Non-pigmented ciliary epithelial cell (primary cell): ENCODE results near the gene PPP1R3C.

Experiments used
- DNase-seq: peaks from one replicate; pipeline ENCODE4 v3.0.0-alpha.2; 2010; ENCODE audit warnings: low read depth

The PPP1R3C gene

DNA sequence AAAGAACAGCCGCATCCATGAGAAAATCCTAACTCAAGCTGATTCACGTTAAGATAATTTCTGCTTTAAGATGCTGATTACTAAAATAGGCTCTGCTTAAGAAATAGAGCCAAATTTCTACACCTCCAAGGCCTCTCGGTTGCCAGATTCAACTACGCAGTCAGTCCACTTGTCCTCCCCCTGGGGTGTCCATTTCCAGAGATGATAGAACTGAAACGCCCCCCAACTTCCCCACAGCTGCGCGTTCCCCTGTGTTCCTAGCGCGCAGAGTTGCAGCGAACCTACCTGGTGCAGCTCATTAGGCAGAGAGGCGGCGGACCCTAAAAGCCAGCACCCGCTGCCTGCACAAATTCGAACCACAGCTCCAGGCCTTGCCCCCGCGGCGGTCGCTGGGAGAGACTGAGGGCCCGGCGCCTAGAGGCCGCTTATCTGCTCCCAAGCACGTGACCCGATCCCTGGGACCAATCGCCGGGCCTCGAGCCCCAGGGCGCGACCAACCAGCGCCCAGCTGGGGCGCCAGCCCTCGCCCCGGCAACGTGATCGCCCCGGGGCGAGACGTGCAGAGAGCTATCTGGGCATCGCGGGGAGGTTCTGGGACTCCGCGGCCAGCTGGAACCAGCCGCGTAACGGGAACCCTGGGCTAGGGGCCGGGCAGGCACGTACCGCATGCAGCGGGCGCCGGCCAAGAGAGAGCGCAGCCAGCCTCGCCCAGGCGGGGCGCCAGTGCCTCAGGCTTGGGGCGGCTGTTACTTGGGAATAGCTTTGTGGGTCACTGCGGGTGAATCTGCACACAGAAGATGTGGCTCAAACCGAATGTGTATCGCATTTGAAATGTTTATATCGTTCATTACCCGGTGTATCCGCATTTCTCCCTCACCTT is at the start of gene PPP1R3C:
Gene PPP1R3C (minus strand): TSS at position 401 of the 880 bp plus-strand sequence. CDS start 102 bp downstream, at position 299.
- no peak for DNase-seq

DNA sequence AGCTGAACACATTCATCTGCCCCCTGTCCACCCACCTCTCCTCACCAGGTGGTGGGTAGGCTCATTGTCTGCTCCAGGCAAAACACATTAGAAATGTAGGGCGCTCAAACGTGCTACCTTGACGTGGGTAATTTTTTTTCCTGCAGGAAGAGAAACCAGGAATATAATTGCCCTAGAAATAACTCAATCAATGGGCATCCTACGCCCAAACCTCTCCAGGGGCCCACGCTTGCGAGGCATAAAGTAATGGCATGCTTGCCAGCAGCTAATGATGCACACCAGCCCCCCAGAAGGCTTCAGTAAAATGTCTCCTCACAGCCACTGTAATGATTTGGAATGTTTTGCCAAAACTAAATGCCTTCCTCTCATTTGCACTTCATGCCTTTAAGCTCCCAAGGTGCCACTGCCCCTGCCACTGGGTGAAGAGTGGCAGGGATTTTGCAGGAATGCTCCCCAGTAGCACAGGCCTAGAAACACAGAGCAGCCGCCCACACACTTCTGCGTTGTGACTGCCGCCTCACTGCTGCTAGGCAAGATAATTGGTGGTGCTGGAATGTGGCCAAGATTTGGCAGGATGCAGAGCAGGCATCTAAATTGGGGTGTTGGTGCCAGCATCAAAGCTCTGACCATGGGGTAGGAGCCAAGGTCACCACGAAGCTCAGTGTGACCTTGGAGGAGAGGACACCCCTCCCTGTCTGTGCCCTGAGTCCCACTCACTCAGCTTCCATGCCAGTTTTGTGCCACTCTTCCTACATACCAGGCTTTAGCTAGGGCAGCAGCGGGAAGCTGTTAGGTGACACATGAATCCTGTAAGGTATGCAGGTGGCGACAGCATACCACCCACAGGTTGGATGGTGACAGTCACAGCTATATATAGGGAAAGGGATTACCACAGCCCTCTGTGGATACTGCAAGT is 48.7 kb upstream of the PPP1R3C start:
- no peak for DNase-seq

DNA sequence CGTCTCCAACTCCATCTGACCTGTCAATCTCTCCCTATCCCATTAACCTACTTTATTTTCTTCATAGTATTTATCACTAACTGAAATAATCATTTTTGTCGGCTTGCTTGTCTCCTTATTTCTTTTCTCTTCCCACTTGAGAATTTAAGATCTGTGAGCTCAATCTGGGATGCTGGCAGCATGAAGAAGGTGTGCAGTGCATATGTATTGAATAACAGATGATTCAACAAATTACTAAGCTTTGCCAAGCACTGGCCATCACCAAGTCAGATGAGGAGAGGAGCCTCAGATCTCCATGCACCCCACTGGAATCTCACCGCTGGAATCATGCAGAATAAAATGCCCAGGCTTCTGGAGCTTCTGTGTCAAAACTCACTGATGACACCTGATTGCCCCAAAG is 47.6 kb upstream of the PPP1R3C start:
- DNase-seq = no peak

DNA sequence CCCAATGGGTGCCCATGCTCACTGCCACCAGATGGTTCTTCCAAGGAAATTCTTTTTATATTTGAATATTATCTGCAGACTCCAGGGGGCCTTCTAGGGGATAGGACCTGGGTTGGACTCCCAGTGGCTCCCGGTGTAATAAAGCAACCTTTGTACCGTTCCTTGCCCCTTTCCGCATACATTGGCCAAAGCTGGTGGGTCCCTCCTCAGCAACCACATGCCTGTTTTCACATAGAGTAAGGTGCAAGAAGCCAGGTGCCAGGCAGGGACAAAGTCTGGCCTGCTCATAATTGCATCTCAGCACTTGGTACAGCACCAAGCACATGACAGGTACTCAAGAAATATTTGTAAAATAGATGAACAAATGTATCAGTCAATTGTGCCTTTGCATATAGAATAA is 46.4 kb upstream of the PPP1R3C start:
- no peak for DNase-seq

DNA sequence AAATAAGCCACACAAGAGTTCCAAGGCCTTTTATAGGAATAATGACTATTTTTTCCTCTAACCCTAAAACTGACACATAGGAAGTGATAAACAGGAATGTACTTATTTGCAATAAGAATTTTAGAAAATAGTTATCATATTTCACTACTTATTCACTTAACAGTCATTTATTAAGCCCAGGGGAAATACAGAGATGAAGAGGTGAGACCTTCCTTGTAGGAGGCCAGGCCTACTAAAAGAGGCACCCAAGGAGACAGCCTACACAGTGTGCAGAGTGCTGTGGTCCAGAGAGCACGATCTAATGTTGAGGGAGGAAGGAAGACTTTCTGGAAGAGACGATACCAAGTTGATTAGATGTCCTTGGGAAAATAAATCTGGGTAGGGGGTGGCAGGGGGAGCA is 45.0 kb upstream of the PPP1R3C start:
- DNase-seq = no peak

DNA sequence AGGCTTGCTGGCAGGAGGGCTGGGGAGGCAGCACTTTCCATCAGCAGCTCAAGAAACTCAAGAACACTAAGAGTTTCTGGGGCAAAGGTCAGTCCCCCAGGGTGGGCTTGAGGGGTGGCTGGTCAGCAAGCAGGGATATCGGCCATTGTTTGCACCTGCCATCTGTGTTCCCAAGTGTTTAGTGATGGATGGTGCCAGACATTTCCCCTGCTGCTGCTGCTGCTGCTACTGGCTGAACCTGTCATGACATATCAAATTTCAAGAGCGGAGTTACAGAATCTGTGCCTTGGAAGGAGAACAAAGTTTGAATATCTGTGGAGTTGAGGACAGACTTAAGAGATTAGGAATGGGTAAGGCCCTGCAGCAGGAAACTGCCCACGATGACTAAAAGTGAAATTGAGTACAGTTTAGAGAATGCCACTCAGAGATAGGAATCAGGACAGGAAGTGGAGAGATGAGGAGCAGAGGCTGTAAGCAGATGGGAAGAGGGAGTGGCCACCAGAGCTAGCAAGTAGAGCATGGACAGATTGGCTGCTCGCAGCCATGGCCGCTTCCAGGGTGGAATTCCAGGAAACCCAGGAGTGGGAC is 39.2 kb upstream of the PPP1R3C start:
- DNase-seq = peak; percentile 44

DNA sequence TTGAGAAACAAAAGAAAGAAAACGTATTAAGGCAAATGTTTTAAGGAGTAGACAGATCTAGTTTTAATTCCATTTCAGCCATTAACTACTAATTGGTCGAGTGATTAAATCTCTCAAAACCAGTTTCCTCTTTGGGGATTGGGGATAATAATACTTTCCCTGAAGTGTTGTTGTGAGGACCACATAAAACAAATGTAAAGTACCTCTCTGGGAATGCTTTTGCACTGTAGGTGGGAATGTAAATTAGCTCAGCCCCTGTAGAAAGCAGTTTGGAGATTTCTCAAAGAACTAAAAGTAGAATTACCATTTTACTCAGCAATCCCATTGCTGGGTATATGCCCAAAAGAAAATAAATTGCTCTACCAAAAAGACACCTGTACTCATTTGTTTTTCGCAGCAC is 36.0 kb upstream of the PPP1R3C start:
- no peak for DNase-seq

DNA sequence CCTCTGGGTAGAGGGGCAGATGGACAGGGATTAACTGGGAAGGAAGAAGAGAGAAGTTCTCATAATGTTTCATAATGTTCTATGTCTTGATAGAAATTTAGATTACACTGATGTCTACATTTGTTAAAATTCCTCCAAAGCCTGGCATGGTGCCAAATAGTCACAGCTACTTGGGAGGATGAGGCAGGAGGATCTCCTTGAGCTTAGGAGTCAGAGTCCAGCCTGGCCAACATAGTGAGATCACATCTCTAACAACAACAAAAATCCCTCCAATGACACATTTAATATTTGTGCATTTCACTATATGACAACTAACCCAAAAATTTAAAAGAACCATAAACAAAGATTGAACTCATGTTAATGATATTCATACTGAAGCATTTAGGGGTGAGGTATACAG is 33.0 kb upstream of the PPP1R3C start:
- peak; percentile 30 for DNase-seq

DNA sequence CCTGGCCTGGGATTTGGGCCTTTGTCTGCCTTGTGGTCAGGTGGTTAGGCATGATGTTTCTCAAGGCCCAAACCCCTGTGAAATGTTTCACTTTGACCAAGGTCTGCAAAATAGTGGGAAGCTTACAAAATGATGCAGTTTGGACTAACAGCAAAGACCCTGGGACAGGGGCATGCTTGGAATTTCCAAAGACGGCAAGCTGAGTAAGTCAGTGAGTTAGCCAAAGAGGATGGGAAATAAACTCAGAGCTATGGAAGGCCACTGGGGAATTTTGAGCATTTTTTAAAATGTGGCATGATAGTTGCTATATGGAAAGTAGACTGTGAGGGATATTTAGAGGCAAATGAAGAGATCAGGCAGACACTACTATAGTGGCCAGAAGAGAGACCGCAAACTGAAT is 31.6 kb upstream of the PPP1R3C start:
- no peak for DNase-seq

DNA sequence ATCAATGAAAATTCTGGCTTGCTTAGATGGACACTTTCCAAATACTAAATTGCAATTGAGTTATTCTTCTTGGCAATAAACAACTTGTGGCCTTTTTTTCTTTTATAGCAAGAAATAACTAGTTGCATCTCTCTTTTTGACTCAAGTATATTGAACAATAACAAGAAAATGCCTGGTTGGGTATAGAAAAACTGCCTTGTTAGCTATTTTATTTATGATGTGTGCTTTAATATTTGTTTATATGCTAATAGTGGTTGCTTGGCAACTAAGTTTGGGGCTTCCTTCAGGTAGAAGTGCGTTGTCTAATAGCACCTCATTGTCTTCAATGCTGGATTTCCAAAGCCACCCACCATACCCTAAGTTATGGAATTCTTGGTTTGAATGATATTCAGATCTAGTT is 30.1 kb upstream of the PPP1R3C start:
- no peak for DNase-seq

DNA sequence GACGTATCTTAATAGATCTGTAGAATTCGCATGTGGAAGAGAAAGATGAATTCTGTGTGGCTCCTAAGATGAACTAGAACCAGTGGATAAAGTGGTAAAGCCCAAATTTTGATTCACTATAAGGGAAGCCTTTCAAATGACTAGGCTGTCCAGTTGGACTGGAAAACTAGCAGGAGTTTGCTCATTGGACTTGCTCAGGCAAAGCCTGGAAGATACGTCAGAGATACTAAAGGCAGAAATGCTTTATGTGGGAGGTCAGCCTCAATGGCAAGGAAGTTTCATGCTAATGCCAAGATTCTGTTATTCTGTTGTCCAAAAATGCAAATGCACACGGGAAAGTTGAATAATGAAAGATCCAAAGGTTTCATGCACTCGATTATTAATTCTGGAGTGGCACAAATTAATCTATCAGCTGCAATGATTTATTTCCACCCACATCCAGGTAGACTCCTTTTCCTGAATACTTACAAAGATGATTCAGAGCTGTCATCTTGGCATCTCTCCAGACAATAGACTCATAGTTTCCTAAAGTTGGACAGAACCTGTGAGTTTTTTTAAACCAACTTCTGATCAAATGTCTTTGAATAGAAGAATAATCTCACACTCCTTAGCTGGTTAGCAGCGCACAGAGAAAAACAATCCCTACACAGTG is 20.5 kb upstream of the PPP1R3C start:
- peak; percentile 48 for DNase-seq

DNA sequence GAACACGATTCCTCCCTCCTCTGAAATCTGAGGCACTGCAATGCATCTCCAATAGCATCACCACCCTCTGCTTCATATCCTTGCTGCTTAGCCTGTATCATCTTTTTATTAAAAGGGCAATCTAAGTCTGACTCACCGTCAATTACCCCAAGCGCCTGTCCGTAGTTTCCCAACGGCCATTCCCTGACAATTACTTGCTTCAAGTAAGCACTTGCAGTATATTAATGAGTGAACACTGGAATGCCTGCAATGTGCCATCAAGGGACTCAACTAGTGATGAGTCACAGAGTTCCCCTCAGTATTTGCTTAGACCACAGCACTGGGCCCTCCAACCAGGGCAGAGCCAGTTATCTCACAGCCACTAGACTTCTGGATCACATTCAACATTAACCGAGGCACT is 19.5 kb upstream of the PPP1R3C start:
- DNase-seq = peak; percentile 94

DNA sequence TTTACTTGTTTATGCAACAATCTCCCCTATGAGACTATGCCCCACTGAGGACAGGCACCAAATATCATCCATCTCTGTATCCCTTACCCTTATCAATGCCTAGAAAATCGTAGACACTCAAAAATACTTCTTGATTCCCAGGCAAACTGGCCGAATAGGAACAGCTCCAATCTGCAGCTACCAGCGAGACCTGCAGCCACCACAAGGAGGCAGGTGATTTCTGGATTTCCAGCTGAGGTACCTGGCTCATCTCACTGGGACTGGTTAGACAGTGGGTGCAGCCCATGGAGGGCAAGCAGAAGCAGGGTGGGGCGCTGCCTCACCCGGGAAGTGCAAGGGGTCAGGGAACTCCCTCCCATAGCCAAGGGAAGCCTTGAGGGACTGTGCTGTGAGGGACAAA is 10.8 kb upstream of the PPP1R3C start:
- no peak for DNase-seq

DNA sequence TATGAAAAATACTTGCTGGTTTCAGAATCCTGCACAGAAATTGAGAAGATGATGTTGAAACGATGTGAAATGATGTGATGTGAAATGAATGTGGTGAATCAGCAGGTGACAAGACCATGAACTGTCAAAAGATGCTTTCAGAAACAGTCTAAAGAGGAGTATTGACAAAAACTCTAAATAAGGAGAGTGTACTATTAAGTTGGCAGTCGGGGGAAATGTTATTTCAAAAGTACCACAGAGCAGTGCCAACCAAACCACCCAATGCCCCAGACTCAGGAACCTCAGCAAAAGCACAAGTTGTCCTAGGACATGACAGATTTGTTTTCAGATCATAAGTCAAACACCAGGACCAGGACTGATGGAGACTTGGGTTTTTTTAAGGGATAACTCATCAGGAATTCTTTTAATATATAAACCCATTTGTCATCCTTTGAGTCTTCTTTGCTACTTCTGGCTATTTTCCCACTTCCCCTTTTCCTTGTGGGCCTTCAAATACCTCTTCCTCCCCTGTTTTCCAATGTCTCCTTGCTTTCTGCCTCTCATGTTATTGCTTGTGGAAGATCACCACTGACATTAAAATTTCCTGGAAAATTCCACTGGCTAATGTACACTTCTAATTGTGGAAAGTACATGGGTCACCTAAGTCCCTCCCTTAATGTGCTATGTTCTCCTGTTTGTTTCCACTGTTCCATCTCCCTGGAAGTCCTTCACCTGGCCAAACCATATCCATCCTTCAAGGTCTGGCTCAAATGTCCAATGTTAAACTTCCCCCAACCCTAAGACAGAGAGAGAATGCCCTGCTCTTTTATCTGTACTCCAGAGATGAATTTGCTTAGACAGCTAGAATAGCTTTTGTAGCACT is 10.2 kb upstream of the PPP1R3C start:
- no peak for DNase-seq

DNA sequence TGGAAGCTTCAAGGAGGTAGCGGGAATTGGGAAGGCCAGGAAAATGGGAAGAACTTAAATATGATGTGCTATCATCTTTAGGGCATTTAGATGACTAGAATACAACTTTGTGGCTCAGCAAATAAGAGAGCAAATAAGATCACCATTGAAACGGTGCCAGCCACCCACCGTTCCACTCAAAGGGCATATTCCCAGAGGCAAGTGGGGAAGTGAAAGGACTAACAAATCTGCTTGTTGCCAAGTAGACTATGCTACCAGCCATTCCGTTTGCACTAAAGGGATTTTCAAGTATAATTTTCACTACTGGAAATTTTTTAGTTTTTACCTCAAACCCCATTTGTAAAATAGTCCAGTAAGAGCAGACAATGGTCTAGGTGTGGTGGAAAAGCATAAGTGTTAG is 4.0 kb upstream of the PPP1R3C start:
- DNase-seq = no peak

DNA sequence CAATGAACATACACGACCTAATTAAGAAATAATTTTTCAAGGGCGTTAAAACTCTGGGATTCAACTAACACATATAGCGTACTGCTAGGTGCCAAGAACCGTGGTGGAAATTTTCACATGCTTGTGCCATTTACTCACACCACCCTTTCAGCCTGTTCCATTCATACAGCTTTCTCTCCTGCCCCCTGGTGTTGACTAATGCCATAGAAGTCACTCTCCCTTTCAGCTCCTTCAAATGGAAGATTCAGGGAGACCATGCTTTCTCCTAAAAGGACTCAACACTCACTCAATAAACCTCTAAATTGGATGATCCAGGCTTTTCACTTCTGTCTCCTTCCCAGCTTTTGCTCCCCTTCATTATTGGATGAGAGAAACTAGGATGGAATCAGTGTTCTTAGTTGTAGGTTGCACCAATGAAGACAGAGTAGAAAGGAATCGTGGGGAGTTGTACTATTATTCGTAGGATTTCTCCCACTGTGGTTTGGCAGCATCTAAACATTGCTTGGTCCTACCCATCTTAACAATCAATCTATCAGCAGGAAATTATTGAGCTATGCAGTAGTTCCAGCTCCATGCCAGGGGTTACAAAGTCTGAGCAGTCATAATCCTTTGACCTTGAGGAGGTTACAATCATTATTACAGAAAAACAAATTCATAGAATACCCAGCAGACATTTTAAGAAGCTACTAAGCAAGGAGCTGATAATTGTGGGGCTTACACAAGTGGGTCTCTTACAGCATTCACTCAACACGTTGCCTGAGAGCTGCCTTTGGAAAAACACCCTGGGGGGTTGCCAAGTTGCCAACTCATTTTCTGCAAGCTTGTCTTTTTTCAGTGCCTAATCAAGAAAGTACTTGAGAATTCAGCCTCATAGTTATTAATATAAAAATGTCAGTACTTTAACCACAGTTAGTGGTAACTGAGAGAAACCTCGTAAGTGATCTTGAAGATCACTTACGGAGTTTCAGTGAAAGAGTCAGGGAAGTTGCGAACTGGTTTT is 2.8 kb upstream of the PPP1R3C start:
- peak; percentile 68 for DNase-seq

DNA sequence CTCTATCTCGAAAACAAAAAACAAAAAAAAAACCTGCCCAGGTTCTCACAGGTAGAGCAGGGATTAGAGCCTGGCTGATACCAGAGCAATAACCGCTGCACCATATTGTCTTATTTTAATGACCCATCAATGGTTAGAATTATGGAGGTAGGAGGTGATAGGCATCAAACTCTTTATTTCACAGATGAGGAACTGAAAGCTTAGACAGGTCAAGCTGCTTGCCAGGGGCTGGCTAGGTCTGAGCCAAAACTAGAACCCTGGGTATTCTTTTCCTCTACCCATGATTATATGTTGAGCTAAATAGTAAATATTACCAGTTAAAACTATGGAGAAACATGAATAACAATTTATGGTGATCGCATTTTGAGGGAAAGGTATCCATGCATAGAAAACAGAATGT is 2.0 kb upstream of the PPP1R3C start:
- DNase-seq = no peak

DNA sequence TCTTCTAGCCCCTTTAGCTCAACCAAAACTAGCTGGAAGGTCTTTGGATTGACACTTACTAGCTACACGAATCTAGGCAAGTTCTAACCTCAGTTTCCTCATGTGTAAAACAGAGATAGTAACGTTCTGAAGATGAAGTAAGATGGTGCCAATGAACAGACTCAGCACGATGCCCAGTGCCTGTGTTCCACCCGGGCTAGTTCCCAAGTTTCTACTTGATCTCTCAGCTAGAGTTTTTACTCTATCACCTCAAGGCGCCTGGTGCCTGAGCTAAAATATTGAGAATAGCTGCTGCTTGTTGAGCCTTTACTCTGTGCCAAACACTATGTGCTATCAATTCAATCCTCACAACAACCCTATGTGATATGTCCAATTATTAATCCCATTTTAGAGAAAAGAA is 1.4 kb upstream of the PPP1R3C start:
- DNase-seq = no peak

DNA sequence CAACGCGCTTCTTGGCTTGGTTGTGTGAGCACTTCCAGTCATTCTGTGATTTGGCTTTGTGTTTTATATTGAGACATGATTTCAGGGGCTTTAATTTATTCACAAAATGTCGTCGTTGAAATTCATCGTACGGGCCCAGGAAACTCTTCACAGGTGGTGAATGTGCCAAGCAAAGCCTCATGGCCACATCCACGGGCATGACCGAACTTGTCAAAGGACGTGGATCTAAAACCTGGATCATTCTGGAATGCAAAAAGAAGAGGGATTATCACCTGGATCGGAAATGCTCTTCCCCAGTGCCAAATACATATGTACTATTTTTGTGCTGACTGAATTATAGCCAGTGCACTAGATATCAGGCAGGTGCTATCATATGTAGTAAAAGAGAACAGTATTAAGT is 2.2 kb downstream of the PPP1R3C start:
- DNase-seq = no peak
